Endothelial cell of umbilical vein (primary cell): Measurements from ENCODE around the gene TMEM250. TPM values are rescaled to one million over a fixed set of nuclear protein-coding genes. Genes with fewer than 3 reads are reported as not detected.

Experiments
- BruUV-seq: library from RNA; stranded (reverse); fragments of 400-500 nt; replicated peaks from 2 replicates; lab custom pipeline; 2021; lab: Mats Ljungman, UMichigan
- CTCF ChIA-PET: fragments of 300-600, 350-600 bp; sonication (Branson Sonifier 250); formaldehyde crosslinking; loops from one replicate; lab custom pipeline; 2021; ENCODE audit warnings: antibody characterized with exemption, inconsistent platforms; lab: Charles Lee
- POLR2A ChIA-PET: fragments of 300-600, 350-600 bp; sonication (Branson Sonifier 250); formaldehyde crosslinking; loops from one replicate; lab custom pipeline; 2021; ENCODE audit warnings: antibody characterized with exemption, inconsistent platforms; lab: Charles Lee
- DNase-seq: peaks from one replicate; pipeline ENCODE4 v3.0.0-alpha.2; 2011; ENCODE audit warnings: low read depth, low spot score
- FAIRE-seq: peaks from 2 replicates; lab custom pipeline; 2011; peaks lifted over from hg19 to GRCh38; lab: Jason Lieb, UNC
- H2AFZ ChIP-seq: 2 replicates; pipeline ENCODE4 v1.6.0; 2012; ENCODE audit warnings: low read depth, low read length, control low read depth, inconsistent platforms
- H3K27ac ChIP-seq: 2 replicates; pipeline ENCODE4 v1.5.1; 2011; ENCODE audit warnings: low read depth, mild to moderate bottlenecking, control low read depth, low read length, moderate library complexity; ENCODE audit not compliant: insufficient read depth
- H3K27me3 ChIP-seq, 2 experiments: 2 replicates each; pipeline versions ENCODE4 v1.6.0 to v1.6.1; 2011; ENCODE audit warnings: low read length in 2 of 2, mixed read lengths in 1 of 2; ENCODE audit not compliant: control insufficient read depth in 2 of 2, insufficient read depth in 2 of 2
- H3K36me3 ChIP-seq, 2 experiments: 2 replicates in 1 of 2; 3 replicates in 1 of 2; pipeline ENCODE4 v1.5.1; 2011; ENCODE audit warnings: low read length in 2 of 2, mild to moderate bottlenecking in 1 of 2, moderate library complexity in 1 of 2; ENCODE audit not compliant: control insufficient read depth in 2 of 2, insufficient read depth in 2 of 2; ENCODE audit errors: extremely low read depth in 1 of 2
- H3K4me1 ChIP-seq: 3 replicates; pipeline ENCODE4 v1.5.1; 2011; ENCODE audit warnings: mild to moderate bottlenecking, low read length; ENCODE audit not compliant: control insufficient read depth, insufficient read depth; ENCODE audit errors: extremely low read depth
- H3K4me2 ChIP-seq: 2 replicates; pipeline ENCODE4 v1.6.1; 2011; ENCODE audit warnings: low read length, control low read depth, mixed read lengths; ENCODE audit not compliant: insufficient read depth
- H3K4me3 ChIP-seq, 3 experiments: fragments of 200-600 bp in 1 of 3; sonication (generic), shearing (Covaris generic) in 1 of 3; replicated peaks in 1 of 3; 2 replicates each; pipeline ENCODE4 v1.5.1; 2011 to 2016; ENCODE audit warnings: control low read depth in 3 of 3, low read length in 3 of 3, mild to moderate bottlenecking in 2 of 3, inconsistent platforms in 1 of 3, low read depth in 1 of 3, moderate library complexity in 1 of 3; ENCODE audit not compliant: insufficient read depth in 1 of 3
- H3K79me2 ChIP-seq: 2 replicates; pipeline ENCODE4 v1.6.0; 2012; ENCODE audit warnings: low read length, inconsistent platforms; ENCODE audit not compliant: control insufficient read depth, insufficient read depth
- H3K9ac ChIP-seq: replicated peaks from 2 replicates; pipeline ENCODE3; 2011; ENCODE audit warnings: low read length, control low read depth; ENCODE audit not compliant: insufficient read depth; ENCODE audit errors: extremely low read depth
- H3K9me1 ChIP-seq: replicated peaks from 3 replicates; pipeline ENCODE4 v1.6.0; 2011; ENCODE audit warnings: mild to moderate bottlenecking, low read length; ENCODE audit not compliant: control insufficient read depth, insufficient read depth; ENCODE audit errors: extremely low read depth
- H3K9me3 ChIP-seq: replicated peaks from 2 replicates; pipeline ENCODE4 v1.5.1; 2012; ENCODE audit warnings: low read length, inconsistent platforms; ENCODE audit not compliant: control insufficient read depth, insufficient read depth
- H4K20me1 ChIP-seq: replicated peaks from 2 replicates; pipeline ENCODE3; 2011; ENCODE audit warnings: mild to moderate bottlenecking, low read length; ENCODE audit not compliant: control insufficient read depth, insufficient read depth; ENCODE audit errors: extremely low read depth
- CTCF ChIP-seq, 2 donors: IDR thresholded peaks; 1 replicate in 1 of 2; 2 replicates in 1 of 2; pipeline ENCODE4 v1.5.1; 2011; ENCODE audit warnings: low read length in 2 of 2, mild to moderate bottlenecking in 2 of 2, moderate library complexity in 2 of 2, control low read depth in 1 of 2, inconsistent platforms in 1 of 2, low read depth in 1 of 2; ENCODE audit not compliant: insufficient read depth in 1 of 2; ENCODE audit errors: extremely low read depth in 1 of 2
- EZH2 ChIP-seq: IDR thresholded peaks from 2 replicates; pipeline ENCODE4 v1.6.1; 2012; ENCODE audit warnings: borderline replicate concordance, low read depth, mild to moderate bottlenecking, moderate library complexity, low read length, inconsistent platforms; ENCODE audit not compliant: severe bottlenecking
- FOS ChIP-seq: IDR thresholded peaks from 2 replicates; pipeline ENCODE4 v1.6.1; 2011; ENCODE audit warnings: mild to moderate bottlenecking, low read length, moderate library complexity, borderline replicate concordance; ENCODE audit not compliant: insufficient read depth
- GATA2 ChIP-seq: IDR thresholded peaks from 2 replicates; pipeline ENCODE4 v1.7.0; 2011; ENCODE audit warnings: low read depth, mild to moderate bottlenecking, moderate library complexity, mixed read lengths, low read length; ENCODE audit not compliant: insufficient read length, insufficient read depth
- JUN ChIP-seq: IDR thresholded peaks from 2 replicates; pipeline ENCODE4 v1.6.1; 2011; ENCODE audit warnings: borderline replicate concordance, low read depth; ENCODE audit not compliant: insufficient read length, insufficient read depth
- MAX ChIP-seq: IDR thresholded peaks from 2 replicates; pipeline ENCODE4 v1.6.1; 2011; ENCODE audit not compliant: insufficient read depth, insufficient read length
- MYC ChIP-seq: IDR thresholded peaks from one replicate; pipeline ENCODE4 v1.6.1; 2011; ENCODE audit warnings: mild to moderate bottlenecking, low read depth, low read length
- POLR2A ChIP-seq: IDR thresholded peaks from 2 replicates; pipeline ENCODE4 v1.6.1; 2012; ENCODE audit warnings: low read depth, mild to moderate bottlenecking, control low read depth, low read length
- POLR2AphosphoS5 ChIP-seq: IDR thresholded peaks from 2 replicates; pipeline ENCODE4 v1.6.1; 2012; ENCODE audit warnings: low read depth, mild to moderate bottlenecking, control low read depth, low read length, moderate library complexity; ENCODE audit not compliant: insufficient read depth
- dilution Hi-C: fragments of 300-500 bp; cut with MboI; formaldehyde crosslinking; loops from one replicate; pipeline ENCODE4 v1.15.0; 2019; ENCODE audit warnings: low sequenced_read_pairs; ENCODE audit not compliant: extremely low pct_ligation_motif_present
- intact Hi-C: fragments of 100-400 bp; cut with micrococcal nuclease; formaldehyde crosslinking; loops from one replicate; pipeline ENCODE4 v1.10.0; 2022
- polyA plus RNA-seq, 4 experiments: library from polyadenylated mRNA; depleted of rRNA in 3 of 4; stranded (reverse) in 3 of 4; unstranded in 1 of 4; fragments of >200 nt; gene quantifications; 2 replicates each; pipeline versions ENCODE4 v1.2.1 to v1.2.3, GENCODE V29; 2011 to 2012; ENCODE audit warnings: missing spikeins in 1 of 4
- total RNA-seq: library from RNA; stranded (reverse); gene quantifications from 2 replicates; pipeline ENCODE4 v1.2.3, GENCODE V29; 2021

The TMEM250 gene
- total and polyA plus RNA-seq, 2 donors (not counting 3 experiments of a cell fraction or from before 2014, with no cell fraction given): 24.9 to 49.9 TPM

GRCh38 chr9:136137321-136138265 lies 18.9 kb upstream of the TMEM250 start:
- ChIA-PET CTCF (interaction anchor here (0.9 to 2.3 kb wide), 6 partner anchors 9 to 170 kb away, joined by 3 to 7 read pairs (median 5); no protein-coding TSS in a partner anchor), POLR2A (no interaction called here)
- TF ChIP-seq MAX (no peak), POLR2A (no peak), FOS (no peak), CTCF (IDR thresholded peaks at IDR 0.05; ENCODE audit: extremely low read depth in 1 of 2, insufficient read depth in 1 of 2, low read depth in 1 of 2, low read length in 2 of 2) (no peak), JUN (no peak), MYC (no peak), GATA2 (no peak), EZH2 (no peak), POLR2AphosphoS5 (no peak)
- H3K36me3 ChIP-seq: no peaks in the 10 kb centered on the region
- no peak overlapping the region for H3K4me2 ChIP-seq
- H3K27ac ChIP-seq: no peak overlapping the region
- H2AFZ ChIP-seq: no peak overlapping the region
- no peaks in the 10 kb centered on the region for H3K9me1 ChIP-seq
- no peak overlapping the region for H3K4me3 ChIP-seq
- no peaks in the 10 kb centered on the region for H3K79me2 ChIP-seq
- intact Hi-C loops: no loop called here
- peaks cover 4% of the 10 kb centered on the region for H3K4me1 ChIP-seq
- H3K9me3 ChIP-seq: no peaks in the 10 kb centered on the region
- peaks cover 15% of the 10 kb centered on the region in 2 experiments for H3K27me3 ChIP-seq
- dilution Hi-C loops: no loop called here
- BruUV-seq: no TSS peak
- H3K9ac ChIP-seq: no peak overlapping the region
- no peak for DNase-seq
- FAIRE-seq: no peak
- H4K20me1 ChIP-seq: no peaks in the 10 kb centered on the region
